Body of pancreas (tissue), 2 donors: Measurements from ENCODE around the gene FAH. TPM values are rescaled to one million over a fixed set of nuclear protein-coding genes. Genes with fewer than 3 reads are reported as not detected.

Experiments used
- total RNA-seq, 2 donors: library from RNA; depleted of rRNA; stranded (reverse); fragments of >200 nt; gene quantifications; one replicate each; pipeline ENCODE4 v1.1.0, GENCODE V29; 2016

Gene FAH
- total RNA-seq, 2 donors from 2014 or later, result 8.8 to 31.0 TPM

Other genes with a start within 250 kb of the FAH start
- gene BCL2A1, start 181.8 kb upstream of the FAH start, total RNA-seq, result 10 to 100 TPM in 1 of 2 donors, not detected in 1; 16.5 TPM
- 10 to 100 TPM; 21.8 to 39.7 TPM for gene ZFAND6, start 93.3 kb upstream of the FAH start, total RNA-seq
- gene CTXND1, start 99.2 kb downstream of the FAH start, total RNA-seq, result 1 to 10 TPM in 1 of 2 donors, under 1 TPM in 1; 0.66 to 1.0 TPM